Stimulated activated CD8-positive, alpha-beta memory T cell treated with anti-CD3 and anti-CD28 coated beads, Interleukin-4, amount 100 ng/mL, for 48 hours (primary cell): ENCODE measurements around the gene HIC2.
"Not testable (repeated sequence)": the region's sequence is repeated elsewhere in the genome, so short reads cannot be mapped to it uniquely, and the experiment has no call there.

Source experiments
- DNase-seq: peaks from one replicate; pipeline ENCODE4 v3.0.0-alpha.2; 2020

The HIC2 gene

DNA sequence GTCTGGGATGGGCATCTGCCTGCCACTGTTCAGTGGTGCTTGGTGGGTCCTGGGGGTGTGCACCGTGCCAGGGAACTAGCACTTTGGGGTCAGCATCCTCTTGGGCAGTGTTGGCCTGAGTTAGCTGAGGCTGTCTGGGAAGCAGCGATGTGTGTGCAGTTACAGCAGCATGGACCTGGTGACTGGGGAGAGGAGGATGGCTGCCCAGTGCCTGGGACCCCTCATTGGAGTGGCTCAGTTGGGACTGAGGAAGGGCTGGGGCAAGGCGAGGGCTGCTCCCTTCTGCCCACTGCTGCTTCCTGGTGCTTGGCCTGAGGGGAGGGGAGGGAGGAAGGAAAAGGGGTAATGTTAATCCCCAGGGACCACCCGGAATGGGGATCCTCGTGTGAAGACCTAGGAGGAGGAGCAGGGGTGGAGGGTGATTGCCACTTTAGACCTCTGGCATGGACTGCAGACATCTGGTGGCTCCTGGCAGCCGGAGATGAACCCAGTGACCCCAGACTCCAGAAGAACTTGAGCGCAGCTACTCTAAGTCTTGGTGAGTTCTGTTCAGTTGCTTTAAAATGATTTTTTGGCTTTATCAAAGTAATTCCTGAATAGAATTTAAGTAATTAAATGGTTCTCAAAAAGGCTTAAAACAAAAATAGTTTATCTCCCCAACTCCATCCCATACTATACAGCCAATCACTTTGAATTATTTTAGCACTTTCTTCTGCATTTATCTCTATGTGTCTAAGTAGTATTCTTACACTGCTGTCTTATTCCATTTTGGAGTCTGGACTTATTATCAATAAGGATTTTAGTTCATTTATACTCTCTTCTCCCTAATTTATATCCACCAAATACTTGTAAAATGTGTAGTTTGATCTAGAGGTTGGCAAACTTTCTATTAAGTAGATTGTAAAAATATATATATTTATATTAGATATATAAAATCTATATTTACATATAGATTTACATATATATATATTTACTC, 34.7 kb downstream of the HIC2 start:
- DNase-seq = peak; percentile 18

DNA sequence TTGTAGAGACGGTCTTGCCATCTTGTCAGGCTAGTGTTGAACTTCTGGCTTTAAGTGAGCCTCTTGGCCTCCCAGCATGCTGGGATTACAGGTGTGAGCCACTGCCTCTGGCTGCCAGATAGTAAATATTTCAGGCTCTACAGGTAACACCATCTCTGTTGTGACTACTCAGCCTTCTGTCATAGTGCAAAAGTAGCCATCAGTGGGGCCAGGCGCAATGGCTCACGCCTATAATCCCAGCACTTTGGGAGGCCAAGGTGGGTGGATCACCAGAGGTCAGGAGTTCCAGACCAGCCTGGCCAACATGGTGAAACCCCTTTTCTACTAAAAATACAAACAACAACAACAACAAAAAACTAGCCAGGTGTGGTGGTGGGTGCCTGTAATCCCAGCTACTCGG, 35.5 kb downstream of the HIC2 start:
- DNase-seq = not testable (repeated sequence)

DNA sequence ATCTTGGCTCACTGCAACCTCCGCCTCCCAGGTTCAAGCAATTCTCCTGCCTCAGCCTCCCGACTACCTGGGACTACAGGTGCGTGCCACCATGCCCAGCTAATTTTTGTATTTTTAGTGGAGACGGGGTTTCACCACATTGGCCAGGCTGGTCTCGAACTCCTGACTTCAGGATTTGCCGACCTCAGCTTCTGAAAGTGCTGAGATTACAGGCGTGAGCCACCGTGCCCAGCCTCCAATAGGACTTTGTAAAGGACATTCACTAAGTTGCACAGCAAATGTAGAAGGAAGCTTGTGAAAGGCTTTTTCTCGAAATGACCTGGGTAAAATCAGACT, 37.8 kb downstream of the HIC2 start:
- not testable (repeated sequence) for DNase-seq

DNA sequence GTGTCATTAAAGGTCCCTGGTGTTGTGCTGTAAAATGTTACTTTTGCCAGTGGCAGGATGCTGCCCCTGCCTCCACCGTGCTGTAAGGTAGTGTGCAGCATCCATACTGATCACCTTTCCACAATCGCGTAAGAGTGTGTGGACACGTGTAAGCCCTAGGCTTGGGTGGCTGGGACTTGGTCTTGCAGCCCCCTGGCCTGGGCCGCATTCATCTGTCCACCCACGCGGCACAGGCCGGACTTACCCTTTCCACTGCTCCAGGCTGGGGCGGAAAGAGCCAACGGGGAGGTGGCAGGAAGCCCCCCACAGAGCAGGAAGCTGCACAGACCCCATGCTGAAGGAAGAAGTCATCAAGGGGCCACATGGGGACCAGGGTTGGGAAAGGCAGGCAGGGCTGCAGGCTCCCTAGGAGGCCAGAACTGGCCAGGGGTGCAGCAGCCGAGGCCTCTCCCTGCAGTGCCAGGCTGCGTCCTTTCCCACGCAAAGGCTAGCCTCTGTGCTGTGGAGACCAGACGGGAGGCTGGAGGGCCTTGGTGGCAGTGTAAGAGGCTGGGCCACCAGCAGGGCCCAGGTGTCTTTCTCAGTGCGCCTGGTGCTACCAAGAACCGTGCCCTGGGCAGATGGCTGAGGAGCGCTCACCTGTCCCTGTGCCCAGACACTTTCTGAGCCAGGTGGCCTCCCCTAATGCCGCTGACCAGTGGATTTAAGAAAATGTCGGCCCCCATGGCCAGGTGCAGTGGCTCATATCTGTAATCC, 38.3 kb downstream of the HIC2 start:
- DNase-seq = peak; percentile 16

DNA sequence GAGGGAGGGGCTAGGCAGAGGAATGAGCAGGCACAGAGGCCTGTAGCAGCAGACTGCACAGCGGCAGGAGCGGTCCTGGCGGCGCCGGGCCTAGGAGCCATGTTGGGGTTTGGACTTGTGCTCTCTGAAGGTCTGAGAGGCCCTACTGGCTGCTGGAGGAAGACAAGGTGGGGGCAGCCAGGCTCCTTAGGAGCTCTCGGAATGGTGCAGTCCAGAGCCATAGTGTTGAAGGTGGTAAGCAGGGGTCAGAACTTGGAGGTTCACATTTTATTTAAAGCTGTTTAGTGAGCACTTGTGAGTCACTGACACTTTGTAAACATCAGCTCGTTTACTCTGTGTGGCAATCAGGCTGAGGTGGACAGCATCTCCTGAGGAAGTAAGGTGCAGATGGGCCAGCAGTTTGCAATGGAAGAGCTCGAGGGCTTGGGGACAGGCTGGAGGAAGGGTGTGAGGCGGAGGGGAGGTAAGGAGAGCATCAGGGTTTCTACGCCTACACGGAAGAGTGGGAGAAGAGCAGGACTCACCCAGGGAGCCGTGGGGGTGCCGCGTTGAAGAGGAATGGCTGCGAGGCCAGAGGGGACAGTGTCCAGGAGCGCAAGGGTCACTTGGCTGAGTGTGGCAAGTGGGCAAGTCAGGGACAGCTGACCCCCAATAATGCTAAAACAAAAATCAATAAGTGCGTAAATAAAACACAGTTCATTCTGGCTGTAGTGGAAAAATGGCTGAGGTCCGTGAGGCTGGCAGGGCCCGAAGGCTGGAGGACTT, 40.0 kb downstream of the HIC2 start:
- no peak for DNase-seq

DNA sequence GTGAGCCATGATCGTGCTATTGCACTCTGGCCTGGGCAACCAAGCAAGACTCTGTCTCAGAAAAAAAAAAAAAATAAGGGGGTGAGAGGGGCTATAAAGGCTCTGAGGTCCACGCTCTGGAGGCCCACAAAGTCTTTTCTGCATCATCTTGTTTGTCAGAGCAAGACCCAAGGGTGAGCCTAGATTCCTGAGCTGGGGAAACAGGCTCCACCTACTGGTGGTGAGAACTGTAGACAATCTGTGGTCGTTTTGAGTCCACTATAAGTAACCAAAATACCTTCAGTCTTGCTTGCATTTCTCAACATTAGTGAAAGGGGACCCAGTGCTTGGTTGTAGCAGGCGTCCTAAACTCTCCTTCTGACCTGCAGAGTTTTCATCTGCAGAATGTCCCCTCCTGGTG, 45.5 kb downstream of the HIC2 start:
- DNase-seq = not testable (repeated sequence)

DNA sequence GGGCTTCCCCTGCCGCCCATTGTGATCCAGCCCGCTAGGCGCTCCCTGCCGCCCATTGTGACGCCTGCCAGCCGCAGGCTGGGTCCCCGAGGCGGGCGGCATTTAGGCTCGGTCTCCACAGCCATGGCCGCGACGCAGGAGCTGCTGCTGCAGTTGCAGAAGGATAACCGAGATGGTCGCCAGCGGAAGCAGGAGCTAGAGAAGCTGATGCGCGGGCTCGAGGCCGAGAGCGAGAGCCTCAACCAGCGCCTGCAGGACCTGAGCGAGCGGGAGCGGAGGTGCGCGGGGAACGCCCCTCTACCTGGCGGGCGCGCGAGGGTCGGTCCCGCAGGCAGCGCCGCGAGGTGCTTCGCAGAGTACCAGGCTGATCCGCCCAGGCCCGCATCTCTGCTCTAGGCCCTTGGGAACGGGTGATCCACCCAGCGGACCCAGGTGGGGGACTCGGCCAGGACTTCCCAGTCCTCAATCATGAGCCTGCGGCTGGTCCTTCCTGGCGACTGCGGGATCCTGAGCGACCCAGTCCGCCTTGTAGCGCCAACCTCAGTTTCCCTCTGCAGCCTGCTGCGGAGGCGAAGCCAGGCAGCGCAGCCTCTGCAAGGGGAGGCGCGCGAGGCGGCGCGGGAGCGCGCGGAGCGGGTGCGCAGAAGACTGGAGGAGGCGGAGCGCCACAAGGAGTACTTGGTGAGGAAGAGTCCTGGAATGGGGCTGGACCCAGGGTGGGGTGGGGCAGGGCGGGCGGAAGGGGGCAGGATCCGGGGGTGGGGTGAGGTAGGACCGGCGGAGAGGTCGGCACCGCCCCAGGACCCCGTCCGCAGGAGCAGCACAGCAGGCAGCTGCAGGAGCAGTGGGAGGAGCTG, 50.4 kb downstream of the HIC2 start, which contains the start of gene TMEM191C:
TMEM191C (plus strand) TSS at position 51 of the 857 bp plus-strand sequence; CDS start at position 124, 73 bp downstream.
- DNase-seq = not testable (repeated sequence)

DNA sequence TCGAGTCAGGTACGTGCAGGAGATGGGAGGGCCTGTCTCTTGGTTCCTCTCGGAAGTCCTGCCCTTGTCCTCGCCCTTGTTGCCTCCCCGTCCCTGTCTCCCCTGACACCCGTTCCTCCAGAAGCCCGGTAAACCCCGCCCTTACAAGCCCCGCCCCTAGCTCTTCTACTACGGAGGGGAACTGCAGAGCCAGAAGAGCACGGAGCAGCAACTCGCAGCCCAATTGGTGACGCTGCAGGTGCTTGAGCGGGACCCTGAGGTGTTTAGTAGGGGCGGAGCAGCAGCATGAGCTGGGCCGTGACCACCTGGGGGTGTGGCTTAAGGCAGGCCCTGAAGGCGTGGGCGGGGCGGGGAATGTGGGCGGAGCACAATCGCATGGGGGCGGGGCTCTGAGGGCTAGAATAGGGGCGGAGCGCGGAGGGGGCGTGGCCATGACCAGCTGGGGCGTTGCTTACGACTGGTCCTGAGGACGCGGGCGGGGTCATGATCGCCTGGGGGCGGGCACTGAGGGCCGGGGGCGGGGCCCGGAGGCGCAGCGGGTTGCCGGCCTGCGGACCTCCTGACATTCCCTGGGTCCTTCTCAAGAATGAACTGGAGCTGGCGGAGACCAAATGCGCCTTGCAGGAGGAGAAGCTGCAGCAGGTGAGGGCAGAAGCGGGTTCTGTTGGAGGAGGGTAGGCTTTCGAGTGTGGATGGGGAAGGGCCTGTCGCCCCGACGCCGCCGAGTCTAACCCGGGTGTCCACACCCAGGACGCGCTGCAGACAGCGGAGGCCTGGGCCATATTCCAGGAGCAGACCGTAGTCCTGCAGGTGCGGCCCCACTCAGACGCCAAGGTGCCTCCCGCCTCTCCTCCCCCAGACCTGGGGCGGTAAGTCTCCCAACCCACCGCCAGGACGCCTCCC, 51.3 kb downstream of the HIC2 start:
- peak; percentile 94 for DNase-seq

DNA sequence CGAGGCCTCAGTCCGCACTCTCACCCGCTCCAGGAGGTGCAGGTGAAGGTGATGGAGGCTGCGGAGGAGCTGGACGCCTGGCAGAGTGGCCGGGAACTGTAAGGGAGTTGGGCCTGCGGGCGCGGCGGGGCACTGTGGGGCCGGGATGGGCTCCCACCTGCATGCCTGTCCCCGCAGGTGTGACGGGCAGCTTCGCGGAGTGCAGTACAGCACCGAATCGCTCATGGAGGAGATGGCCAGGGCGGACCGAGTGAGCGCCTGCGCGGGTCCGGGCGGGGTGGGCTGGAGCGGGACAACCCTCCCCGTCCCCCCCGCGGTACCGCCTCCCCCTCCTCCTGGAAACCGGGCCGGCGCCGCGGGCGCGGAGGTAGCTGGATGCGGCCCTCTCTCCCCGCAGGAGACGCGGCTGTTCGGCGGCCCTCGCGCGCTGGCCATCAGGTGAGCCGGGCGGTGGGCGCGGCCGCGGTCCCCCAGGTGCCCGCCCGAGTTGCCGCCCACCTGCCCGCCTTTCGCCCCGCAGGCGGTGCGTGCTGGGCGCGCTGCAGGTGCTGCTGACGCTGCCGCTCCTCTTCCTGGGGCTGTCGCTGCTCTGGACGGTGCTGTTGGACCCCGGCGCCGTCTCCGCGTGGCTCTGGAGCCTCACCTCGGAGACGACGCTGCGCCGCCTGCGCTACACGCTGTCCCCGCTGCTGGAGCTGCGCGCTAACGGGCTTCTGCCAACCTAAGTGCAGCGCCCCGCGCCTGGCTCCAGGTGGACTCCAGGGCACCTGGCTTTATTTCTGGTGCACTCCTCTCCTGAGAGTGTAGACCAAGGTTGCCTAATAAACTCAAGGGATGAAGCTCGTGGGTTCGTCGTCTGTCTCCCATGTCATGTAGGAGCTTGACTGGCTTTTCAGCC, 52.2 kb downstream of the HIC2 start:
- not testable (repeated sequence) for DNase-seq

DNA sequence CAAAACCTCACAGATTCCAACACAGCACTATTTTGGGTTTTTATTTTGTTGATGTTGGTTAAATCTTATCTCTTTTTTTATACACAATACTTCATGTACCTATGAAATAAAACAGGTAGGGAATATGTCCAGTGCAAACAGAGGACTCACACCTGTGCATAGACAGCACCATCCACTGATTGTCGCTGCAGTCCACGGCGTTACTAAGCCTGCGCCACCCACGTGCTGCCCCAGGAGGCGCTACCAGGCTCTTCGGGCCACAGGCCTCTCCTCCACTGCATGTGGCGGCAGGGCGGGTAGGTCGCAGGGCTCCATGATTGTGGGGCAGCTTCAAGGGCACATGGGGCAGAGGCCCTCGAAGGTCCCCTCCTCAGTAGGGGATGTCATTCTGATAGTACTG, 55.8 kb downstream of the HIC2 start:
- DNase-seq = not testable (repeated sequence)

DNA sequence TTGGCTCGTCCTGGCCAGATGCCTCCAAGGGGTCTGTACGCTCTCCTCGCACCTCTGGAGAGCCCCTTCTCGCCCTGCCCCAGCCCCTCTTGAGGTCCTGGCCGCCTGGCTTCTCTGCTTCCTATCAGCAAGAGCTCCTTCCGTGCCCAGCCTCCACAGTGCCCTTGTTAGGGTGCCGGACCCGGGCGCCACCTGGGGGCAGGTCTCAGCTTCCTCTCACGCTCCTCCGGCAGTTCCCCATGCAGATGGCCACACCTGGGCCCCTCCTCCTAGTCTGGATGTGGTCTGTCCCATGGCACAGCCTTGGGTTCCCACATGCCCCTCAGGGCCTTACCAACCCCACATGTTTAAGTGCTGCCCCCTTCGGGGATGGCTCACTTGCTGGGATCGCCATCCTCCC, 56.5 kb downstream of the HIC2 start:
- not testable (repeated sequence) for DNase-seq

DNA sequence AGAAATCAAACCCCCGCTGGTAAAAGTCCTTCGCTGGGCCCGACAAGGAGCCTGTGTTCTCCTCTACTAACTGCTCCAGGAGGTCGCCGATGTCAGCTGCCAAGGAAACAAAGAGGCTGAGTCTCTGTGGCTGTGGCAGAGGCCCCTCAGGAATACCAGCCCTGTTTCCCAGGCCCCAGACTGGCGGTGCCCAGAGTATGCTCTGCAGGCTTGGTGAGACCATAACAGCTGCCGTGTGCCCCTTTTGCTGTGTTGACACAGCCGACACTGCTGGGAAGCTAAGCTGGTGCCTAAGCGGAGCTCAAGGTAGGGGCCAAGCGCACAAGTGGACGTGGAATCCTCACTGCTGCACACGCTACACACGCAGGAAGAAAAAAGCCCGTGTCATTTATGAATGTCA, 66.9 kb downstream of the HIC2 start:
- not testable (repeated sequence) for DNase-seq

DNA sequence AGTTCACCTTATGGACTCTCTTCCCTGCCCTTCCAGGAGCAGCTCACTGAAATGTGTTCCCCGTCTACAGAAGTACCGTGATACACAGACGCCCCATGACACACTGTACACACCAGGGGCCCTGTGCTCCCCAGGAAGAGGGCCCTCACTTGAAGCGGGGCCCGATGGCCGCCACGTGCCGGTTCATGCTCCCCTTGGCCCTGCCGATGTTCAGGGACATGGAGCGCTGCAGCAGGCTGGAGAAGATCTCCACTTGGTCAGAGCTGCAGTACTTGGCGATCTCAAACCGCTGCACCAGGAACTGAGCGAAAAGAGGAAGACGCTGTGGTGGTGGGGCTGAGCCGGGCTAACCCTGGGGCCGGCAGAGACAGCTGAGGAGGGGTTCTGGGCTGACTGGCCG, 70.6 kb downstream of the HIC2 start:
- DNase-seq = not testable (repeated sequence)

DNA sequence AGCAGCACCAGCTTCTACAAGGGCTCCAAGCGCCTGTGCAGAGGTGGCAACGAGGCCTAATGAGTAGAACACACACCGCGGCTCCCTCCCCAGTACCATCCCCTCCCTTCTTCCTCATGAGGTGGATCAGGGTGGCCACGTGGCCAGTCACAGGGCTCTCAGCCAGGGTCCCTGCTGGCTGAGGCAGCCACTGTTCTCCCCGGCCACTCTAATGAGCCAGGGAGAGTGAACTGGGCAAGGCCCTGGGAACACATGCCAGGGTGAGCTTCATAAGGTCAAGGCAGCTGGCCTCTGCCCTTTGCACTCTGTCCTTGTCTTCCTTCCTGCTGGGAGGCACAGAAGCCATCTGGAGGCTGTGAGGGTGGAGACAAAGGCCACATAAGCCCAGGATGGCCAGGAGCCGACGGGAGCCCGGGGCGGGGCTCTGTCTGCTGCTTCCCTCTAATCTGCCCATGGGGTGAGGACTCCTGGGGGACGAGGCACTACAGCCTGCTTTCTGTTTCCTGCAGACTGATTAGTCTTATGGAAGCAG, 72.0 kb downstream of the HIC2 start:
- not testable (repeated sequence) for DNase-seq

DNA sequence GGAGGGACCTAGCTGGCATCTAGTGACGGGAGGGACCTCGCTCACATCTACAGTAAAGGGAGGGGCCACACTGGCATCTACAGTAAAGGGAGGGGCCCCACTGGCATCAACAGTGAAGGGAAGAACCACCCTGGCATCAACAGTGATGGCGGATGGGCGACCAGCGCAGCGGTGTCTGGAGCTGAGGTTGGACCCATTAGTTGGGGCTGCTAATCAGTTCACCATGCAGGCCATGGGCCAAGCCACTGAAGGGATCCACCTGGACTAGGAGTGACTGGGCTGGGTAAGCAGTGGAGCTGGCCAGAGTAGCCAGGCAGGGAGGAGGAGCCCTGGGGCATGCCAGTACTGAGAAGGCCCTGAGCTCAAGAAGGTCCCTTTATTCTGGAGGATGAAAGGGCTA, 73.4 kb downstream of the HIC2 start:
- not testable (repeated sequence) for DNase-seq

DNA sequence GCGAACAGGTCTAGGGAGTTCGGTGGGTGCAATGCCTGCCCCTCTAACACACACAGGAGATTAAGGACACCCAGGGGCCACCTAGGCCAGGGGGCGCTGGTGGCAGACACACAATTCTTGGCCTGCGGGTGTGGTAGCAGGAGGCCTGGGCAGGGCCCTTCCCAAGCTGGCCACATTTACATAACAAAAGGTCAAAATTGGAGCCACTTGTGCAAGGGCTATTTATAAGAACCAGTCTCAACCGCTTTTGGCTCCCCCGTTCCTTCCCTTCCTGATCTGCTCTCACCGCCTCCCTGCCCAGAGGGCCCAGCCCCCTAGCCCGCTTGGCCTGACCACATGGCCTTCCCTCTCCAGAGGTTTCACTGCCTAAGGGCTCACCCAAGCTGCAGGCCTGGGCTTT, 75.1 kb downstream of the HIC2 start:
- not testable (repeated sequence) for DNase-seq

DNA sequence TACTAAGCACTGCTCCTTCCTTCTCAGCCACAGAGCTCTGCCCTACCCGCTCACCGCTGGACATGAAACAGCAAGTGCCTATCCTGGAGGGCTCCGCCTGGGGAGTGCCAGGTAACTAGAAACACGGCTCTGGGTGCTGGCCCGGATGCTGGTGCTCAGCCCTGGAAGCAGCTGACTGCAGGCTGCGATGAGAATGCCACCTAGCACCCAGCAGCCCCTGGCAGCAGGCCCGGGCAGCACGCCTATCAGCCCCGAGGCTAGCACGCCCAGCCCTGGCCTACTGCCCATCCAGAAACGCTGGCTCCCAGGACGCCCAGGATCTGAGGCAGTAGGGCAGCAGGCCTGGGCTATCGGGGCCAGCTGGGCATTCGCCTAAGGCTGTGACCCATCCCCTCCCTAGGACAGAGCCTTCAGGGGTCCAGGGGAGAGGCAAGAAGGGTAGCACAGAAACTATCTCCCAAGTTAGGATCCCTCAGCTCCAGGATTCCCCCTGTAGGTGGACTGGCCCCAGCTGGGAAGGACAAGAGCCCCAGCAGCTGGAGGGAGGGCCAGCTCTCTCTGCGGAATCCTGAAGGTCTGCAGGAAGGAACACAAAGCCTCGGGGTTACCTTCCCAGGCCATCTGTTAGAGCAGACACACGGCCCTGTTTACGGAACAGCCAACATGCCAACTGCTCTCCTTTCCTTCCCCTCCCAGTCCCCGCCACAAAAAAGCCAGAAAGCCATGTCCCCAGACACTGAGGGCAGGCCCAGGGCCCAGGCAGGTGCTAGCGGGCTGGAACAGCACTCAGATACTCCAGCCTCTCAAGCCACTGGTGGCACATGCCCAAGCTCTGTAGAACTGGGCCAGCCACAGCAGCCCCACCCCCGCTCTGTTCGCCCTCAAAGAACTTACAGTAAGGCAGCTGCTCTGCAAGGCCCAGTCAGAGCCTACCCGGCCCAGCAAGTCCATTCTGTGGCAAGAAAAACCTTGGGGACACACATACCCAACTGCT, 76.9 kb downstream of the HIC2 start:
- not testable (repeated sequence) for DNase-seq

DNA sequence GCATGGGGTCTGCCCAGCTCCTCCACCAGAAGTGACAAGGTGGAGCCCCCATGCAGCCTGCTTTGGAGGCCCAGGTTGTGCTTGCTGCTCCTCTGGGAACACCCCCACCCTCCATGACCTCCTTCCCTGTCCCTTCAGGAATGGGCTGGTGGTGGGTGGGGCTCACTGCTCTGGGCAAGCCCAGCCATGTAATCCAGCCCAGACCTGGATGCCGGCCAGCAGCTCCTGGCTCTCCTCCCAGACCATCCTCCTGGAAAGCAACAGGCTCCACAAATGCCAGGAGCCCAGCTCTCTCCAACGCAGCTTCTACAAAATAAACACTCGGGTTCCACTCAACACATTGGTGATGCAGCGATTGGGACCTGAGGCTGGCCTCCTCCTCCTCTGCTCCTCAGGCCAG, 80.8 kb downstream of the HIC2 start:
- DNase-seq = not testable (repeated sequence)
